Nucleus accumbens (tissue), 56 donors: Measurements from ENCODE around the gene GALNT10.

Experiments used
- DNase-seq, 56 donors: peaks; one replicate each; lab custom pipeline; 2025; lab: John Stamatoyannopoulos, UW

GALNT10 gene

DNA sequence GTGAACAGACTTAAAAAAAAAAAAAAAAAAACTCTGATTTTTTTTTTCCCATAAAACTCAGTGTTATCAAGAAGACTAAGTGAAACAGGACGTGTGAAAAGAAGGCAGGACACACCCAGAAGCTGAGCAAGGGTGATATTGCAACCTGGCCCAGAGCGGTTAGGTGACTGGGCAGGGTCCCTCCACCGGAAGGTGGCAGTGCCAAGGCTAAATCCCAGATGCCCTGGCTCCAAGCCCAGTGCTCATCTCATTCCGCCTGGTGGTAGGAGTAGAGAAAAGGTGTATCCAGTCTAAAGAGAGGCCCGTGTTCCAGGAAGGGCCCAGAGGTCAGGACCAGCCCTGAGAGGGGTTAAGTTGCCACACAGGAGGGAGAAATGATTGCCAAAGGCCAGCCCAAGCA lies 203.8 kb downstream of the GALNT10 start:
- DNase-seq, result no peak

DNA sequence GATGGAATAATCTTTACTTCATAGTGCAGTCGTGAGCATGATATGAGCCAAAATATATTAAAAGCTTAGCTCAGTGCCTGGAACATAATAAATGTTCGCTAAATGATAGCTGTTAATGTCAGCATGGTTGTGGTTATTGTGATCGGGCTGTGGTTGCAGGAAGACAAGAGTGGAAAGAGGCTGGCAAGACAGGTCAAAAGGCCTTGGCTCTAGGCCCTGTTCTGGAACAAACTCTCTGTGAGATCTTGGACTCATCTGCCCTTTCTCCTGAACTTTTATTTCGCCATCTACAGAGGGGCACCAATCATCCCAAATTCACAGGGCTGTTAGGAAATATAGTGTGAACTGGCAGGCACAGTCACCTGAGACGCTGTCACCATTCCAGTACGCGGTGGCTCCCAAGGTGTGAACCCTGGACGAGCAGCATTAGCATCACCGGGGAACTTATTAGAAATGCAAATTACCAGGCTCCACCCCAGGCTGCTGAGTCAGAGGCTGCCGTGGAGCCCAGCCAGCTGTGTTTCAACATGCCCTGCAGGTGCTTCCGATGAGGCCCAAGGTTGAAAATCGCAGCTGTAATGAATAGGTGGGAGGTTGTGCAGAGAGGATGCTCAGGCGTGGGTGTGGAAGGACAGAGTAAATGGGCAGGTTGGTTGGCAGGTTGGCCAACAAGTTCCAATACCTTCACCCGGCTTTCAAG lies 205.0 kb downstream of the GALNT10 start:
- peak in 4 of 56 donors; percentile 4 to 12 (median 6) for DNase-seq

DNA sequence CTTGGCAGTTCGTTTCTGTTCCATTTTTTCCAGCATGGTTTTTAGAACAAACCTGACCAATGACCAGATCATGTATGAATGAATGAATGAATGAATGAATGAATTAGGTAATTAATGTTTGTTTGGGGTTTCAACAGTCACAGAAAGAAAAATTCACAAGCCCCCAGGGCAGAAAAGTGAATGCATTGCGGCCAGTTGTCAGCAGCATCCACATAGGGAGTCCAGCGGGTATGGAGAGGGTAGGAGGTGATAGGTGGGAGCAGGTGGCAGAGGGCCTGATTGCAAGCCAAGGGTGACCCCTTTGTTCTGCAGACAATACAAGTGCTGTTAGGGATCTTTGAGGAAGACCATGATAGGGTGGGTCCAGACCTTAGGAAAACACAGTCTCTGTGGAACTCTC lies 205.6 kb downstream of the GALNT10 start:
- no peak for DNase-seq

DNA sequence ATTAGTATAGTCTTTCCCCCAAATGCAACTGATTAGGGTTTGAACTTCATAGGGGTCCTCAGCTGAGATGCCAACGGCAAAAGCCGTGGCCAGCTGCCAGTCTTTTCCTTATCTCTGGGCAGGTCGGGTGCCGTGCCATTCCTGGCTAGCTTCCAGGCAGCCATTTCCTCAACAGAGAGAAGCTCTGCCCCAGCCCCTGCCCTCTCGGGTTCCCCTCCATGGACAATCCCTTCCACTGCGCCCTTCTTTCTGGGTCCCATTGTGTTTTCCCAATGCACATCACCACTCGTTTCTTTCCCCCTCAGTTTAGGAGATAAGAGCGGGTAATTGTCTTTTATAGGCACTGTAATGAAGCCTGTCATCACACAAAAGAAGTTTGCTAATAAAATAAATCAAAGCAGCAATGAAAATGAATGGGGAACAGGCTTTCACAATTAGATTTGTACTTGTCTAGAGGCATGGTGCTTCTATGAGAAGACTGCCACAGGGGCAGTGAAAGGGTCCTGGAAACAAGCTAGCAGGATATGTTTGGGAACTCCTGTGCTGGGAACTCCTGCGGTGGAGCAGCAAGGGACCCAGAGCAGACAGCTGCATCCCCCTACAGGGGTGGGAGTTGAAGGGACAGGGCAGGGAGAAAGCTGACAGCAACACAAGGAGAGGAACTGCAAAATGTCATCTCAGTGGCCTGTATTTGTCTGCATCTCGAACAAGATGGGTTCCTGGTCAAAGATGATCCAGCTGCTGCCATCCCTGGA lies 207.3 kb downstream of the GALNT10 start:
- DNase-seq, result no peak

DNA sequence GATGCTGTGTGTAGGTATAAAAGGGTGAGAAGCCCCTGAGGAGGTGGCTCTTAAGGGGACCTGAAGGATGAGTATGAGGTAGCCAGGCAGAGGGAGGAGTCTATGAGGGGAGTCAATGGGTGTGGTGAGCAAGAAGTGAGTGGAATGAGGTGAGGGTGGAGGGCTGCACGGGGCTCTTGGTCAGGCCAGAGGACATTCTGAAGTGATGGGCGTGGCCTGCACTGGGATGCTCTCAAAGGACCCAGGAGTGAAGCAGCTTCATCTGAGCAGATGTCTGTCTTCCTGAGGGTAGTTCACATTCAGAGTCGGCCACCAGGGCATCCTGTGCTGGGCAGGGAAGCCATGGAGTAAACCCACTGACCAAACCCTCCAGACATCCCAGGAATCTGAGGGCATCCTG lies 210.1 kb downstream of the GALNT10 start:
- no peak for DNase-seq

DNA sequence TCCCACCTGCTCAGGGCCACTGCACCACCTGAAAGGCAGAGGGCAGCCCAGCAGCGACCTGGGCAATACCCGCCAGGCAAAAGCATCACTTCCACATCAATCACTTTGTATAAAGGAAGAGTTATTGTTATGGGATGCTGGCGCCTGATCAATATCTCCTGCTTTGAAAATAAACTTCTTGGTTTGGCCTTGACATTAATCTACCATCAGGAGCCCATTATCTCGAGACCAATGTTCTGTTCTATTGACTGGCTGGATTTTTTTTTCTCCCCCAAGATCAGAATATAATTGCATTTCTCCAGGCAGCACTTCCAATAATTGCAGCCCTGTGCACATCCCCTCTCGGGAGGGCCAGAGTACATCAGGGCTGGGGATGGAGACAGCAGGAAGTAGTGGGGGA lies 210.8 kb downstream of the GALNT10 start:
- DNase-seq, result no peak

DNA sequence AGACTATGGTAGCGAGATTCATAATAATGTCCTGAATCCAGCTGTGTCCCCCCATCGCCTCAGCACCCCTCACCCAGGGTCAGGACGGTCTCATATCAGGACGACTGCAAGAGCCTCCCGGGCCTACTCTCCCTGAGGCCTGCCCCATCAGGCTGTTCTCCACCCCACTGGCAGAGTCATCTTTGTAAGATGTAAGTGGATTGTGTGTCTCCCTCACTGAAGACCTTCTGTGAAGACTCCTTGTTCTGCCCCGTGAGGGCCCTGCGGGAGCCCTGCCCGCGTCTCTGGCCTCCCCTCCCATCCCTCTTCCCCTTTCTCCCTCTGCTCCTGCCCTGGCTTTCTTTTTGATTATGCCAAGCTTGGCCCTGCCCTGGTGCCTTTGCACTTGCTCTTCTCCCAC lies 211.4 kb downstream of the GALNT10 start:
- no peak for DNase-seq

DNA sequence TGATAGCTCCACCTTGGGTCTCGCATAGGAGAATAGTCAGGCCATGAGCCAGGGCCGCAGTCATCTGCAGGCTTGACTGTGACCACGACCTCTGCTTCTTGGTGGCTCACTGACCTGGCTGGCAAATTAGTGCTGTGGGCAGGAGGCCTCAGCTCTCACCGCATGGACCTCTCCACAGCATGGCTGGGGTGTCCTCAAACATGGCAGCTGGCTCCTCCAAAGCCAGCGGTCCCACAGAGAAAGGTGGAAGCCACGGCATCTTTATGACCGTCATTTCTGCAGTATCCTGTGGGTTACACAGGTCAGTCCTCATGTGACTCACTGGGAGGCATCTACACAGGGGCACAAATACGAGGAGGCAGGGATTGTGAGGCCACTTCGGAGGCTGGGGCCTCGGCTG lies 212.1 kb downstream of the GALNT10 start:
- DNase-seq, result no peak

DNA sequence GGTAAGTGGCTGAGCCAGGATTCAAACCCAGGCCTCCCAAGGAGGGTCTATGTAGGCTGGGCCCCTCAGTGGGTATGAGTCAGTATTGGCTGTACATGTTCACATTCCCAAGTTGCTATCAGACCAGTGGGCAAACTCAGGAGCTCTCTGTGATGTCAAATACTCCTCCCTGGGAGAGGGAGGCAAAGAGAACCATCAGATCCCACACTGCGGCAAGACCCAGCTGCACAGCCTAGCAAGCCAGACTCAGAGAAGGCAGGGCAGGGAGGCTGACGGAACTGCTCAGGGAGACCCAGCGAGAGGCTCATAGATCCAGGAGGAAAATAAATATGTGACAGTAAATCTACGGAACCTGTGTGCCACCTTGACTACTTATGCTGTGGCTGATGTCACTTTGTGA lies 212.7 kb downstream of the GALNT10 start:
- DNase-seq, result no peak

DNA sequence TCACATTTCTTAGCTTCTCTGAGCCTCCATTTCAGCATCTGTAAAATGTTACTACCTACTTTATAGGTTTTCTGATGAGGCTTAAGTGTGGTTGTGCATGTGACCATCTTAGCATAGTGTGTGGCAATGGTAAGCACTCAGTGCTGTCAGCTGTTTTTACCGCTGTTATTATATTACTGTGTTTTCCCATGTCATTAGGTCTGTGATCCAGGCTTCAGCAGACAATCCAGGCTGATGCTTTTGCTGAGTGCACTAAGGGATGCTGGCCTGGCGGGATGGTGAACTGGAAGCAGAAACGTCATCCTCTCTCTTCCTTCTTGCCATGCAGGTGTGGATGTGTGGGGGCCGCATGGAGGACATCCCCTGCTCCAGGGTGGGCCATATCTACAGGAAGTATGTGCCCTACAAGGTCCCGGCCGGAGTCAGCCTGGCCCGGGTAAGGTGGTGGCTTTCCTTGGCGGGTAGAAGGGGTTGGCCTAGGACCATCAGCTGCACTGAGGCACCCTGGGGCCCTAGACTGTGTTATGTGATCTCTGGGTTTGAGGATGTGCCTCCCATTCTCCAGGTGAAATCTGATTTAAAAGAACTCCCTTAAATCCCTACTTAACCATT lies 213.3 kb downstream of the GALNT10 start:
- DNase-seq, result no peak

DNA sequence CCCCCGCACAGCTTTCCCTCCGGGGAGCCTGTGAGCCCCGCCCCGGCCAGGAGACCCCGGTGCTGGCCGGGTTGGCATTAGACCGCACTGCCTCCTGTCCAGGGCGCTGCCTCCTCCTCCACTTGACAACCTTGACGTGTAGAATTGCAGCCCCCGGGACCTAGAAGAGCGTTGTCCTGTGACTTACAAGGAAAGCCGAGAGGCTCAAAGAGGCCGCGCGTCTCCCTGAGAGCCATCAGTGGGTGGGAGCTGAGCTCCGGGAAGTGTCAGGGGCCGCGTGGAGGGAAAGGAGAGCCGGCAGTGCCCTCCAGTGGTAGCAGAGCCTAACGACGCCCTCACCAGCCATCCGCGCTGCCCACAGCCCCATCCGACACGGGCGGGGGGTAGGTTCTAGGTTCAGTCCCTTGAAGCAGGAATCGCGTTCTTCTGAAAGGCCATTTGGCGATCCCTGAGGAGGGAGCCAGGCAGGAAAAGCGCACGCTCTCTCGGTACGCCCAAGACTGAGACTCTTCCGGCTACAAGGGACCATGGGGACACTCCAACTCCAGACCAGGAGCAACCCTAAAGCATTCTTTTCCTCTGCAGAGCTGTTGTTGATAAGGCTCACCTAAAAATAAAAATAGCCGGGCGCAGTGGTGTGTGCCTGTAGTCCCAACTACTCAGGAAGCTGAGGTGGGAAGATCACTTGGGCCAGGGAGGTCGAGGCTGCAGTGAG lies 214.7 kb downstream of the GALNT10 start:
- peak in 53 of 56 donors; percentile 7 to 86 (median 62) for DNase-seq

DNA sequence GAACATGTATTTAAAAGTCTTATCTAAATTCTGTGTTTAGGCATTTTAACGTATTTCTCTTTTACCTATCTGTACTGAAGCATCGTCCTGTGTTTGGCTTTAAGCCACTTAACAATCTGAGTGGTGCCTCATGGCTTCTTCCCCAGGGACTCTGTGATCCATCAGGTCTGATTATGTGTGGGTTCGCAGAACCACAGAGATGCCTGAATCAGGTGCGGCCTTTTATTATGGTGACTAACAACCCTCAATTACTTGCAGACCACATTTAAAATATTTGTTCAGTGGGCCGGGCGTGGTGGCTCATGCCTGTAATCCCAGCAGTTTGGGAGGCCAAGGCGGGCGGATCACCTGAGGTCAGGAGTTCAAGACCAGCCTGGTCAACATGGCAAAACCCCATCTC lies 215.7 kb downstream of the GALNT10 start:
- DNase-seq, result no peak

DNA sequence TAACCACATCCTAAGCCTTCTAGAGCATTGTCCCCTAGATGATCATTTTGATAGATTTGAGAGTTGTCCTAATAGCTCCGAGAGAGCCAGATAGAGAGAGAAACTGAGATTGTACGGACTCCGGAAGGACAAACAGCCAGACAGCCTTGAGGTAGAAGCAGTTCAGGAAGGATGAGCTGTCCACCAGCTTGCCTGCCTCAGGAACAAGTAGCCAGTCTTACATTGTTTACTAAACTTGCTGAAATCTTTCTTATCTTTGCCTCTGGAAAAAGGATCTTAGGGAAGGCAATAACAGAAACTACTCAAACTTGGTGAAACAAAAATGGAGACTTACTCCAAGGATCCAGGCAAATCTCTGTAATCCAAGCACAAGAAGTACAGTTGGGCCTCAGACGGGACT lies 216.3 kb downstream of the GALNT10 start:
- no peak for DNase-seq

DNA sequence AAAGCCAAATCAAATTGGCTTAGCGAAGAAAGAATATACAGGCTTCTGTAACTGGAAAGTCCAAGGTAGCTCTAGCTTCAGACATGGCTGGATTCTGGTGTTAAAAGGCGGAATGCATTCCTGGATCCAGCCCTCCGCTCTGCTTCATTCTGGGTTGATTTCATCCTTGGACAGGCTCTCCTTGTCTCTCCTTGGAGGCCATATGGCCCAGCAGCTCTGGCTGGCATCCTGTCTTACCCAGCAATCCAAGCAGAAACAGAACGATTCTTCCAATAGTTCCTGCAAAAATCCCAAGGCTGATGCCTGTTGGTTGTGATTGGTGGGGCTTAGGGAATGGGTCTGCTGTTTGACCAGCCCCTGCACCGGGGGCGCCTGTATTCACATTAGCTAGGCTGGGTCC lies 218.3 kb downstream of the GALNT10 start:
- no peak for DNase-seq

DNA sequence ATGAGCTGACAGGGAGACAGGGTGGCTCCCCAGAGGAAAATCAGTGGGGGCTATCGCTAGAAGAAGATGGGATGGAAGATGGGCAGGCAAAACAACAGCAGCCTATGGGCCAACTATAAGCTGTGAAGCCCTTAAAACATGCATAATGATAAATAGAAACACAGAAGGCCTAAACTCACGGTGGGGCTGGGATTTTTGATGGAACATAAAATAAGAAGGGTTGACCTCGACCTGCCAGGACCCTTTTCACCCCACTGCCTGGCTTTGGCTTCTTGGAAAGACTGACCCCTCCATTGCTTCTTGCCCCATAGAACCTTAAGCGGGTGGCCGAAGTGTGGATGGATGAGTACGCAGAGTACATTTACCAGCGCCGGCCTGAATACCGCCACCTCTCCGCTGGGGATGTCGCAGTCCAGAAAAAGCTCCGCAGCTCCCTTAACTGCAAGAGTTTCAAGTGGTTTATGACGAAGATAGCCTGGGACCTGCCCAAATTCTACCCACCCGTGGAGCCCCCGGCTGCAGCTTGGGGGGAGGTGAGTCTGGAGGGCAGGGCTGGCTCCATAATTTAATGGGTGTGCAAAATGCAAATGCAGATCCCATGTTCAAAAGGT lies 218.8 kb downstream of the GALNT10 start:
- no peak for DNase-seq

DNA sequence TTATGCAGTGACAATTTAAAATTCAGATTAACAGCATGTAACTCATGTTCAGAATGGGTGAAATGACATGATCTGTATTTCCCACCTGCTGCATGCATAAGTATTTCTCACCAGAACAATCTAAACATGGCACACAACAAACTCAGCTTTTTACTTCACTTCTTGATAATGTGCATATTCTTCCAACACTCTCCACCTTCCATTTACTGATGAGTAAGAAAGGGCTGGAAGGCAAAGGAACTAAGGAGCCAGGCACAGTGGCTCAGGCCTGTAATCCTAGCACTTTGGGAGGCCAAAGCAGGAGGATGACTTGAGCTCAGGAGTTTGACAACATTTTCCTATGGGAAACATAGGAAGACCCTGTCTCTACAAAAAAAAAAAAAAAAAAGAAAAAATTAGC lies 219.5 kb downstream of the GALNT10 start:
- no peak for DNase-seq

DNA sequence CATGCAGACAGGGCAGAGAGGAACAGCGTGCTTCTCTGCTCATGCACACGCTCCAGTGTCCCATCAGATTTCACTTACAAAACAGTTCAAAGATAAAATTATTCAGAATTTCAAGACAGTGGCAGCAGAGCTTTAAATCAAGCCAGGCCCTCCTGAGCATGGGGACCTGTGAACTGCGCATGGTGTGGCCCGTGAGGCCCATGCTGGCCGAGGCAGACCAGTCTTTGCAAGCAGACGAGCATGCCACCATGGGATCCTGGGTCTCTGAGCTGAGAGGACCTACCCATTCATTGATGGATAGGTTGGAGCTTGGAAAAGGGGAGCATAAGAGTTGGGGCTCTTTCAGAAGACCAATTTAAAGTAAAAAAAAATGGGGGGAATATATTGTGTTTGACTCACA lies 220.3 kb downstream of the GALNT10 start:
- no peak for DNase-seq

DNA sequence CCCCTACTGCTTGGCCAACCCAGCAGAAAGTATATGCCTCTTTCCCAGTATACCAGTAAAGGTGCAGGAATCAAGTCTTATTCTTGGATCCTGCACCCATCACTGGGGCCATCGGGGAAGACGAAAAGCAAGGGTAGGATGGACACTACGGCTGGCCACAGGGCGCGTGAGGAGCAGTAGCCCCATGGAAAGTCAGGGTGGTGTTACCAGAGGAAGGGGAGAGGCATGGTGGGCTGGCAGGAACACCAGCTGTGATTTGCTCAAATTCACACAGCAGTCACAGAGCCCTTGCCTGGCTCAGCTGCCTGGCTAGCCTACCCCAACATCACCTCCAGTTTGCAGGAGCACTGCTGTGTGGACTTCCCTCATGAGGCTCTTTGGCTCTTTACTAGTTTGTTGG lies 220.8 kb downstream of the GALNT10 start:
- no peak for DNase-seq

DNA sequence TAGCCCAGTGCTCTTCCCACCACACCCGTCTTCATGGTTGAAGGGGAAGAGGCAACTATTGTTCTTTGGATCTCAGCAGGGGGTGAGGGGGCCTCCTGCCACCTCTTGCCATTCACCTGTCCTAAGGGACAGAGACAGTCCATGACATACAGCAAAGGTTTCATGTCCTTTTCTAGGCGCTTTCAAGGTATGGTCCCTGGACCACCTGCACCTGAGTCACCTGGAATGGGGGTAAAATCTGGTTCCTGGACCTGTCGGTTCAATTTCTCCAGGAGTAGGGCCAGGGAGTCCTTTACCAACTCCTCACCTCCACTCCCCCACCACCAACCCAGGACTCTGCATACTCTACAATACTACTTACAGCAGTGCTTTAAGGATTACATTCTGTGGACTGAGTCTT lies 221.8 kb downstream of the GALNT10 start:
- no peak for DNase-seq

DNA sequence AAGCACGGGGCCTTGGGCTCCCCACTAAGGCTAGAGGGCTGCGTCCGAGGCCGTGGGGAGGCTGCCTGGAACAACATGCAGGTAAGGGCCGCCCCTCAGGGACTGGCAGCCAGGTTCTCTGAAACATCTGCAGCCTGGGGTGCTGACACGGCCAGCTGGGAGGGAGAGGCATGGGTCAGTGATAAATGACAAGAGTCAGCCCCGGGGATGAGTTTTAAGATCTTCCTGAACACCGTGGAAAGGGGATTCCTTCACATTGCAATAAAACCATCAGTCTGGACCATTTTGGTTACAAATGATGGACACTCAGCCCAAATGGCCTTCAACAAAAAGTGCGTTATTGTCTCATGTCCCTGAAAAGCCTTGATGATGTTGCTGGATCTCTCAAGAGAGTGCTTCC lies 222.4 kb downstream of the GALNT10 start:
- no peak for DNase-seq

DNA sequence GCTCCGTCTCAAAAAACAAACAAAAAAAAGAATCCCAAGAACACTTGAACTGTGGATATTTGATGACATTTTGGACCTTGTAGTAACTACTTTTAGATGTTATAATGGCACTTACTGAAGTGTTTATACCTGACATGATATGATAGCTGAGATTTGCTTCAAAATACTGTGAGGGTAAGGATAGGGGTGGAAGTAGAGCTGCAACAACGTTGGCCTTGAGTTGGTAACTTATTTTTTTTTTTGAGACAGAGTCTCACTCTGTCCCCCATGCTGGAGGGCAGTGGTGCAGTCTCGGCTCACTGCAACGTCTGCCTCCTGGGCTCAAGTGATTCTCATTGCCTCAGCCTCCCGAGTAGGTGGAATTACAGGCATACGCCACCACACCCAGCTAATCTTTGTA lies 224.6 kb downstream of the GALNT10 start:
- DNase-seq, result no peak
